Mesenchymal stem cell (in vitro differentiated cells and primary cell): ENCODE data around the gene PALD1.

Experiments
- DNase-seq: peaks from one replicate; pipeline ENCODE4 v3.0.0-alpha.2; 2013
- H2AFZ ChIP-seq: one replicate; pipeline ENCODE4 v1.6.1; 2013; ENCODE audit warnings: low read depth, mild to moderate bottlenecking, control low read depth, inconsistent platforms, low read length, moderate library complexity
- H2AK5ac ChIP-seq: 2 replicates; pipeline ENCODE4 v1.6.1; 2013; ENCODE audit warnings: low read length, moderate library complexity, mild to moderate bottlenecking, inconsistent platforms; ENCODE audit not compliant: severe bottlenecking
- H2BK120ac ChIP-seq: one replicate; pipeline ENCODE4 v1.6.1; 2013; ENCODE audit warnings: low read depth, mild to moderate bottlenecking, inconsistent platforms, low read length, moderate library complexity
- H2BK12ac ChIP-seq, 2 experiments: one replicate each; pipeline ENCODE4 v1.6.1; 2013; ENCODE audit warnings: inconsistent platforms in 2 of 2, low read length in 2 of 2, mild to moderate bottlenecking in 2 of 2, moderate library complexity in 2 of 2, control low read depth in 1 of 2
- H2BK15ac ChIP-seq: one replicate; pipeline ENCODE4 v1.6.1; 2013; ENCODE audit warnings: mild to moderate bottlenecking, low read depth, inconsistent platforms; ENCODE audit not compliant: poor library complexity, severe bottlenecking
- H2BK5ac ChIP-seq: 2 replicates; pipeline ENCODE4 v1.6.1; 2013; ENCODE audit warnings: low read depth, mild to moderate bottlenecking, low read length, control low read depth, inconsistent platforms; ENCODE audit not compliant: poor library complexity, severe bottlenecking
- H3K14ac ChIP-seq, 2 experiments: one replicate each; pipeline ENCODE4 v1.6.1; 2013; ENCODE audit warnings: inconsistent platforms in 2 of 2, low read length in 2 of 2, control low read depth in 1 of 2, mild to moderate bottlenecking in 1 of 2, moderate library complexity in 1 of 2
- H3K18ac ChIP-seq, 2 experiments: one replicate each; pipeline ENCODE4 v1.6.1; 2013; ENCODE audit warnings: inconsistent platforms in 2 of 2, low read length in 2 of 2, control low read depth in 1 of 2, low read depth in 1 of 2, mild to moderate bottlenecking in 1 of 2
- H3K23ac ChIP-seq, 2 experiments: one replicate each; pipeline ENCODE4 v1.6.1; 2013; ENCODE audit warnings: inconsistent platforms in 2 of 2, low read length in 2 of 2, mild to moderate bottlenecking in 2 of 2, moderate library complexity in 2 of 2, control low read depth in 1 of 2
- H3K27ac ChIP-seq: 2 replicates; pipeline ENCODE4 v1.5.1; 2013; ENCODE audit warnings: mild to moderate bottlenecking, moderate library complexity, low read length, control low read depth, inconsistent platforms; ENCODE audit not compliant: poor library complexity, severe bottlenecking
- H3K27me3 ChIP-seq, 2 experiments: 2 replicates each; pipeline versions ENCODE4 v1.6.1 to v1.7.0; 2013; ENCODE audit warnings: low read length in 2 of 2, mild to moderate bottlenecking in 2 of 2, moderate library complexity in 2 of 2, control low read depth in 1 of 2, inconsistent platforms in 1 of 2; ENCODE audit not compliant: control insufficient read depth in 1 of 2, insufficient read depth in 1 of 2
- H3K36me3 ChIP-seq, 2 experiments: 2 replicates each; pipeline versions ENCODE4 v1.6.1 to v1.7.0; 2013; ENCODE audit warnings: low read length in 2 of 2, control low read depth in 1 of 2, inconsistent platforms in 1 of 2, low read depth in 1 of 2, mild to moderate bottlenecking in 1 of 2; ENCODE audit not compliant: insufficient read depth in 2 of 2, control insufficient read depth in 1 of 2
- H3K4ac ChIP-seq, 2 experiments: one replicate each; pipeline ENCODE4 v1.6.1; 2013; ENCODE audit warnings: inconsistent platforms in 2 of 2, low read length in 2 of 2, mild to moderate bottlenecking in 2 of 2, moderate library complexity in 2 of 2, control low read depth in 1 of 2, low read depth in 1 of 2
- H3K4me1 ChIP-seq: 2 replicates; pipeline ENCODE4 v1.6.1; 2013; ENCODE audit warnings: low read depth, low read length, control low read depth; ENCODE audit not compliant: control insufficient read depth, insufficient read depth
- H3K4me2 ChIP-seq: 2 replicates; pipeline ENCODE4 v1.6.1; 2013; ENCODE audit warnings: low read length, mild to moderate bottlenecking, inconsistent platforms; ENCODE audit not compliant: poor library complexity, severe bottlenecking
- H3K4me3 ChIP-seq, 2 experiments: 2 replicates each; pipeline versions ENCODE4 v1.5.1 to v1.7.0; 2013; ENCODE audit warnings: low read length in 2 of 2, mild to moderate bottlenecking in 2 of 2, control low read depth in 1 of 2, low read depth in 1 of 2; ENCODE audit not compliant: insufficient read depth in 1 of 2
- H3K79me1 ChIP-seq: replicated peaks from 2 replicates; pipeline ENCODE4 v1.6.1; 2013; ENCODE audit warnings: mild to moderate bottlenecking, control low read depth, low read length, inconsistent platforms; ENCODE audit not compliant: poor library complexity, severe bottlenecking
- H3K9ac ChIP-seq: 2 replicates; pipeline ENCODE4 v1.7.0; 2013; ENCODE audit warnings: mild to moderate bottlenecking, low read length, moderate library complexity
- H3K9me3 ChIP-seq: 2 replicates; pipeline ENCODE4 v1.7.0; 2013; ENCODE audit warnings: mild to moderate bottlenecking, low read length; ENCODE audit not compliant: control insufficient read depth
- H4K8ac ChIP-seq: one replicate; pipeline ENCODE4 v1.6.1; 2013; ENCODE audit warnings: inconsistent platforms, mild to moderate bottlenecking, low read length, moderate library complexity
- H4K91ac ChIP-seq: one replicate; pipeline ENCODE4 v1.6.1; 2013; ENCODE audit warnings: mild to moderate bottlenecking, low read length, inconsistent platforms
- whole genome bisulfite sequencing: methylation state at CpG from one replicate; pipeline ENCODE4 v1.1.7; 2013; ENCODE audit warnings: mixed read lengths; 5-methylcytosine and 5-hydroxymethylcytosine counted together

PALD1 gene

GRCh38 chr10:70549962-70550458 lies 71.4 kb downstream of the PALD1 start:
- H3K4me3 ChIP-seq: no peak overlapping the region
- WGBS: 95% methylated on average over 3 of the region's 3 CpGs
- no peak overlapping the region for H2AFZ ChIP-seq
- H3K4me1 ChIP-seq: peaks cover 19% of the 10 kb centered on the region
- no peaks in the 10 kb centered on the region for H3K36me3 ChIP-seq
- H2BK5ac ChIP-seq: no peak overlapping the region
- no peak overlapping the region for H3K4me2 ChIP-seq
- no peak overlapping the region for H4K91ac ChIP-seq
- H3K9ac ChIP-seq: no peak overlapping the region
- no peaks in the 10 kb centered on the region for H3K79me1 ChIP-seq
- H3K18ac ChIP-seq: no peak overlapping the region
- no peak overlapping the region for H4K8ac ChIP-seq
- H3K23ac ChIP-seq: no peak overlapping the region
- no peak overlapping the region for H3K14ac ChIP-seq
- H2BK15ac ChIP-seq: no peak overlapping the region
- H2AK5ac ChIP-seq: peak overlapping the region; percentile 37
- no peak overlapping the region for H3K27ac ChIP-seq
- H3K27me3 ChIP-seq: peaks cover 0 to 4% of the 10 kb centered on the region in 2 experiments
- H2BK120ac ChIP-seq: no peak overlapping the region
- DNase-seq: peak; percentile 66
- no peak overlapping the region for H2BK12ac ChIP-seq
- H3K9me3 ChIP-seq: no peaks in the 10 kb centered on the region
- H3K4ac ChIP-seq: no peak overlapping the region

DNA sequence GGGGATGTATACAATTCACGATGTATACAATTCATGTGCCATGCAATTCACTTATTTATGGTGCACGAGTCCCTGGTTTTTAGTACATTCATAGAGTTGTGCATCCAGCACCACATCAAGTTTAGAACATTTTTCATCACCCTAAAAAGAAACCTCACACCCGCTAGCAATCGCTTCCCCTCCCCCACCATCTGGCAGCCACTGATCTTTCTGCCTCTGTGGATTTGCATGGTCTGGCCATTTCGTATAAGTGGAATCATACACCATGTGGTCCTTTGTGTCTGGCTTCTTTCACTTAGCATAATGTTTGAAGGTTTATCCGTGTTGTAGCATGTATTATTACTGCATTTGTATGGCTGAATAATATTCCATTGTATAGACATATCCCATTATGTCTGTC lies 71.9 kb downstream of the PALD1 start:
- Histone ChIP-seq H3K14ac (no peak overlapping the region), H2BK5ac (no peak overlapping the region), H3K4me3 (no peak overlapping the region), H3K4me1 (peaks cover 19% of the 10 kb centered on the region), H3K4ac (no peak overlapping the region), H2BK12ac (no peak overlapping the region), H4K91ac (no peak overlapping the region), H2AK5ac (no peak overlapping the region), H4K8ac (no peak overlapping the region), H3K27me3 (peaks cover 0 to 4% of the 10 kb centered on the region in 2 experiments), H2AFZ (no peak overlapping the region), H3K27ac (no peak overlapping the region), H2BK15ac (no peak overlapping the region), H3K23ac (no peak overlapping the region), H3K36me3 (no peaks in the 10 kb centered on the region), H3K4me2 (no peak overlapping the region), H3K79me1 (no peaks in the 10 kb centered on the region), H3K9ac (no peak overlapping the region), H3K9me3 (no peaks in the 10 kb centered on the region), H2BK120ac (no peak overlapping the region), H3K18ac (no peak overlapping the region)
- 89% methylated on average over 6 of the region's 6 CpGs for WGBS
- DNase-seq: no peak

GRCh38 chr10:70551466-70551865 lies 72.9 kb downstream of the PALD1 start:
- no peak overlapping the region for H3K4ac ChIP-seq
- DNase-seq: no peak

DNA sequence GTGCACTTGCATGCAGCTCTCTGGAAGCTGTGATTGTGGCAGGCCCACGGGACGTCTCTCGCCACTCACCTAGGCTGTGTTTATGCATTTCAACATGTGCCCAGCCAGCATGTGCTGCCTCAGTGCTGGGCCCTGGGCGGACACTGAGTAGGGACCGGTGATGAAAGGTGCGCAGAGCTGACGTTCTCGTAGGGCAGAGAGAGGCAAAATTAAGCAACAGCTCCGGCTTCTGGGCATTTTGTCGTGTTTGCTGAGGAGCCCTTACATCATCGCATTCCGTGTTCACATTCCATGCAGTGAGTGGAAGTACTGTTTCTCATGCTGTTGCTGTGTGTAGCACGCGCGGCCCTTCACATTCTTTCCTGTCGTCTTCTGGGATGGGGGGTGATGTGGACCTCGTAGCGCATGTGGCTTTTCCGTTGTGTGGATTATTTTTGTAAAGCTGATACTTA lies 73.4 kb downstream of the PALD1 start:
- no peak overlapping the region for H3K14ac ChIP-seq
- H2BK15ac ChIP-seq: no peak overlapping the region
- peak overlapping the region; percentile 39 for H4K8ac ChIP-seq
- no peak overlapping the region for H3K9ac ChIP-seq
- H3K4me2 ChIP-seq: peak overlapping the region; percentile 19
- peak; percentile 84 for DNase-seq
- peaks cover 19% of the 10 kb centered on the region for H3K4me1 ChIP-seq
- no peak overlapping the region for H3K4me3 ChIP-seq
- H4K91ac ChIP-seq: no peak overlapping the region
- no peak overlapping the region for H2BK120ac ChIP-seq
- H3K79me1 ChIP-seq: no peaks in the 10 kb centered on the region
- peaks cover 0 to 4% of the 10 kb centered on the region in 2 experiments for H3K27me3 ChIP-seq
- H2BK12ac ChIP-seq: no peak overlapping the region
- H3K36me3 ChIP-seq: no peaks in the 10 kb centered on the region
- H3K18ac ChIP-seq: no peak overlapping the region
- no peaks in the 10 kb centered on the region for H3K9me3 ChIP-seq
- H3K4ac ChIP-seq: no peak overlapping the region
- no peak overlapping the region for H2AK5ac ChIP-seq
- peak overlapping the region; percentile 87 for H3K27ac ChIP-seq
- peak overlapping the region; percentile 19 for H2BK5ac ChIP-seq
- WGBS: 57% methylated on average over 16 of the region's 19 CpGs
- no peak overlapping the region for H2AFZ ChIP-seq
- no peak overlapping the region for H3K23ac ChIP-seq

More at GRCh38 chr10:70551466-70551865, 72.9 kb downstream of the PALD1 start:
- no peaks in the 10 kb centered on the region for H3K9me3 ChIP-seq
- H3K4me1 ChIP-seq: peaks cover 19% of the 10 kb centered on the region
- no peak overlapping the region for H3K14ac ChIP-seq
- 67% methylated on average over 1 of the region's 2 CpGs for WGBS
- H2AK5ac ChIP-seq: peak overlapping the region; percentile 42
- H3K79me1 ChIP-seq: no peaks in the 10 kb centered on the region
- H4K8ac ChIP-seq: no peak overlapping the region
- H3K4me3 ChIP-seq: no peak overlapping the region
- H2BK120ac ChIP-seq: no peak overlapping the region
- no peak overlapping the region for H2AFZ ChIP-seq
- H3K36me3 ChIP-seq: no peaks in the 10 kb centered on the region
- no peak overlapping the region for H3K4me2 ChIP-seq
- H2BK12ac ChIP-seq: no peak overlapping the region
- H2BK15ac ChIP-seq: no peak overlapping the region
- no peak overlapping the region for H2BK5ac ChIP-seq
- H3K27ac ChIP-seq: peak overlapping the region; percentile 87
- no peak overlapping the region for H4K91ac ChIP-seq
- peaks cover 0 to 4% of the 10 kb centered on the region in 2 experiments for H3K27me3 ChIP-seq
- H3K9ac ChIP-seq: no peak overlapping the region
- no peak overlapping the region for H3K23ac ChIP-seq
- no peak overlapping the region for H3K18ac ChIP-seq
